Coronary artery (tissue), 2 donors: ENCODE data around the gene SAFB2.
A peak's percentile ranks its signal among the peaks of the same experiment; 100 is the strongest.

Experiments used
- DNase-seq: peaks from one replicate; pipeline ENCODE4 v3.0.0-alpha.2; 2017; ENCODE audit warnings: low spot score
- H3K27ac ChIP-seq, 2 donors: fragments of 200-600 bp; sonication (generic); one replicate each; pipeline ENCODE4 v1.5.1; 2016 to 2019
- H3K4me3 ChIP-seq: fragments of 200-600 bp; sonication (generic); 2 replicates; pipeline ENCODE4 v1.5.1; 2016; ENCODE audit warnings: mild to moderate bottlenecking, moderate library complexity
- TF ChIP-seq, protein P1 (sequence below): fragments of 200-600 bp; sonication (generic); IDR thresholded peaks from one replicate; pipeline ENCODE4 v1.5.1; 2019; ENCODE audit warnings: antibody characterized with exemption

The SAFB2 gene

DNA sequence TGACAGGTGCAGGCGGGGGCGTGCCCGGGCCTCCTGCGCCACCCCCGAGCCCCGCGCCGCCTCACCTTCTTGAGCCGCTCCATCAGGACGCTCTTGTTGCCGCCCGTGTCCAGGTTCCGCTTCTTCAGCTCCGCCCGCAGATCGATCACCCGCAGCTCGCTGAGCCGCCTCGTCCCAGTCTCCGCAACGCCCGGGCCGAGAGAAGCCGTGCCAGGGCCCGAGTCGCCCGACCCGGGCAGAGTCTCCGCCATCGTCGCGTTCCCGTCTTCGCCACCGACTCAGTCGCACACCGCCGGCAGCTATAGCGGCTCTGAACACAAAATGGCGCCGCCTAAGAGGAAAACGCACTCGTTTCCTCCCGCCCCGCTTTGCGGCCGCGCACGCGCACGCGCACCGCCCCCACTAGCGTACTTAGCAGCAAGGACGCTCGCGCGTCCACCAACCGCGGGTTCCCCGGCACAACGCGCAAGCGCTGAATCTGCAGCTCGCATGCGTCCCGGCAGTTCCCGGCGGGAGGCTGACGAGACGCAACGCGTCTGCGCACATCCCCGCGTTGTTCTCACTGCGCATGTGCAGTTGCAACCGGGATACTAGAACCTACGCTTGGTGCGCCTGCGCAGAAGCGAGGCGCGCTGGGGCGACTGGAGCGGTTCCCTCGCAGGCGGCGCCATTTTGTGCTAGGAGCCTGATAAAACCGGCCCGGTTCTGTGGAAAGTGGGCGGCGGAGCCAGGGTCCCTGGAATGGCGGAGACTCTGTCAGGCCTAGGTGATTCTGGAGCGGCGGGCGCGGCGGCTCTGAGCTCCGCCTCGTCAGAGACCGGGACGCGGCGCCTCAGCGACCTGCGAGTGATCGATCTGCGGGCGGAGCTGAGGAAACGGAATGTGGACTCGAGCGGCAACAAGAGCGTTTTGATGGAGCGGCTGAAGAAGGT is at the start of gene SAFB2, which contains the start of gene SAFB:
SAFB2 (minus strand) TSS at position 312 of the 932 bp plus-strand sequence; CDS start at position 251, 61 bp downstream.
SAFB (plus strand) TSS at position 619 of the 932 bp plus-strand sequence; CDS start at position 742, 123 bp downstream.
- H3K4me3 ChIP-seq: peak within 1 kb of the TSS; percentile 78
- TF ChIP-seq, protein P1, sequence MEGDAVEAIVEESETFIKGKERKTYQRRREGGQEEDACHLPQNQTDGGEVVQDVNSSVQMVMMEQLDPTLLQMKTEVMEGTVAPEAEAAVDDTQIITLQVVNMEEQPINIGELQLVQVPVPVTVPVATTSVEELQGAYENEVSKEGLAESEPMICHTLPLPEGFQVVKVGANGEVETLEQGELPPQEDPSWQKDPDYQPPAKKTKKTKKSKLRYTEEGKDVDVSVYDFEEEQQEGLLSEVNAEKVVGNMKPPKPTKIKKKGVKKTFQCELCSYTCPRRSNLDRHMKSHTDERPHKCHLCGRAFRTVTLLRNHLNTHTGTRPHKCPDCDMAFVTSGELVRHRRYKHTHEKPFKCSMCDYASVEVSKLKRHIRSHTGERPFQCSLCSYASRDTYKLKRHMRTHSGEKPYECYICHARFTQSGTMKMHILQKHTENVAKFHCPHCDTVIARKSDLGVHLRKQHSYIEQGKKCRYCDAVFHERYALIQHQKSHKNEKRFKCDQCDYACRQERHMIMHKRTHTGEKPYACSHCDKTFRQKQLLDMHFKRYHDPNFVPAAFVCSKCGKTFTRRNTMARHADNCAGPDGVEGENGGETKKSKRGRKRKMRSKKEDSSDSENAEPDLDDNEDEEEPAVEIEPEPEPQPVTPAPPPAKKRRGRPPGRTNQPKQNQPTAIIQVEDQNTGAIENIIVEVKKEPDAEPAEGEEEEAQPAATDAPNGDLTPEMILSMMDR: no peak
- peak; percentile 100 for DNase-seq

DNA sequence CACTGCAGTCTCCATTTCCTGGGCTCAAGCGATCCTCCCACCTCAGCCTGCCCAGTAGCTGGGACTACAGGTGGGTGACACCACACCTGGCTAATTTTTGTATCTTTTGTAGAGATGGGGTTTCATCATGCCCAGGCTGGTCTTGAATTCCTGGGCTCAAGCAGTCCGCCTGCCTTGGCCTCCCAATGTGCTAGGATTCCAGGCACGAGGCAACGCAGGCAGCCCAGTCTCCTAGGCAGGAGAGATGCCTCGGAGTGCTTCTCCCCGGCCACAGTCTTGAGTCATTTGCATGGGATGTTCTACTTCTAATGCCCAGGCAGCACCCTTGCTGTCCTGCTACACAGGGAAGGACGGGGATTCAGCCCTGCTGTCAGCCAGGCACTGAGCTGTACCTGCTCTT is 49.0 kb upstream of the SAFB2 start:
- TF ChIP-seq, protein P1: no peak
- H3K27ac ChIP-seq: no peak overlapping the region
- H3K4me3 ChIP-seq: no peak overlapping the region
- no peak for DNase-seq

More for the DNA sequence above, at the start of gene SAFB2, which contains the start of gene SAFB:
- peak within 1 kb of the TSS; percentile 76 to 92 for H3K27ac ChIP-seq

DNA sequence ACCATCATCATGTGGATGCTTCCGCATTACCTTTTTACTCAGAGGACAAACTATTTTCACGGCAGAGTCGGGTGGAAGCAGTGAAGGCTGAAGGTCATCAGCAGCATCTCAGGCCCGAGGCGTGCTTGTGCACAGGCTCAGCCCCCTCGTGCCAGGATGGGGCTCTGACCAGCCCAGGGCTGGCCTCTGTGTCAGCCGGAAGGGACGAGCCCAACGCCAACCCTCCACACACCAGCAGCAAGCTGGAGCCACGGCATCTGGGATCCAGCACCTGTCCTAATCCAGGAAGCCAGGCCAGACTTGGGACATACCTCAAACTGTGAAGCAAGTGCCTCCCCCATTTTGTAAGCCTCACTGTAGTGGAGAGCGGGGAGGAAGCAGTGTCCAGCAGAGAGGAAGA is 46.6 kb upstream of the SAFB2 start:
- DNase-seq: no peak

DNA sequence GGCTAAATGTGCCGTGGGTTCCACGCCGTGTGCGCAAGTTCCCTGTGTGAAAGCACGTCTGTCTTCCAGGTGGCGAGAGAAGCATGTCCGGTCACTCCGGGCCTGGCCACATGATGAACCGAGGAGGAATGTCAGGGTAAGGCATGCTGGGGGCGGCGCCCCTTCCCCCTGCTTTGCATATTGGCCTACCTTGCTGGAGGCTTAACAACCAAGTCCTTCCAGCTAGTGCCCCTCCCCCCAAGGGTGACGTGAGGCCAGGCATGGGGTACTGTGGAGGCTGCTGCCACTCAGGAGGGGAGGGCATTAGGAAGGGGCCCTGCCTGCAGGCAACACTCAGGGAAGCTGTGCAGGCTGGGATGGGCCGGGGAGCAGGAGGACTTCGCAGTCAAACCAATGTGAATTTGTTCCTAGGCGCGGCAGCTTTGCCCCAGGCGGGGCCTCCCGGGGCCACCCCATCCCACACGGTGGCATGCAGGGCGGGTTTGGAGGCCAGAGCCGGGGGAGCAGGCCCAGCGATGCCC is 45.2 kb upstream of the SAFB2 start:
- no peak for DNase-seq
- H3K4me3 ChIP-seq: no peak overlapping the region
- TF ChIP-seq, protein P1: no peak

More for the DNA sequence above, 46.6 kb upstream of the SAFB2 start:
- Histone ChIP-seq H3K4me3 (no peak overlapping the region), H3K27ac (no peak overlapping the region)
- TF ChIP-seq, protein P1: no peak

DNA sequence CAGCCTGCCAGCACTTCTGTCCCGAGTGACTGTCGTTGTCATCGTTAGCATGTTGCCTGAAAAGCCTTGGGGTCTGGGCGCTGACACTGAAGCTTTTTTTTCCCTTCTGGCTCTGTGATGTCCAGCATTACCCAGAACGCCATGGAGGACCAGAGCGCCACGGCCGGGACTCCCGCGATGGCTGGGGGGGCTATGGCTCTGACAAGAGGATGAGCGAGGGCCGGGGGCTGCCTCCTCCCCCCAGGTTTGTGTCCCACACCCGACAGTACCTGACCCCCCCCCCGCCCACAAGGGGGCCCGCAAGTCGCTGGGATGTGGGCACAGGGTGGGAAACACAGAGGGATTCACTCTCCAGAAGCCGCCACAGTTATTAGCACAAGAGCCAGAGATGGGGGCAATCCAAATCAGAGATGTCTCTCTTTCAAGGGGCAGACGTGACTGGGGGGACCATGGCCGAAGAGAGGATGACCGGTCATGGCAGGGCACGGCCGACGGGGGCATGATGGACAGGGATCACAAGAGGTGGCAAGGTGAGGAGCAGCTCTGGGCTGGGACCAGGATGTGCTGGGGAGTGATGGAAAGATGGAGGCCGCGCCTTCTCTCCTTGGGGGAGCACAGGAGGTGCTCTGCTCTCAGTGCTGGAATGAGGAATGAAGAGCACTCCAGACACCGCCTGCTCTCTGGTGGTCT is 44.5 kb upstream of the SAFB2 start:
- TF ChIP-seq, protein P1: no peak
- no peak for DNase-seq

More for the DNA sequence above, 45.2 kb upstream of the SAFB2 start:
- H3K27ac ChIP-seq: no peak overlapping the region

DNA sequence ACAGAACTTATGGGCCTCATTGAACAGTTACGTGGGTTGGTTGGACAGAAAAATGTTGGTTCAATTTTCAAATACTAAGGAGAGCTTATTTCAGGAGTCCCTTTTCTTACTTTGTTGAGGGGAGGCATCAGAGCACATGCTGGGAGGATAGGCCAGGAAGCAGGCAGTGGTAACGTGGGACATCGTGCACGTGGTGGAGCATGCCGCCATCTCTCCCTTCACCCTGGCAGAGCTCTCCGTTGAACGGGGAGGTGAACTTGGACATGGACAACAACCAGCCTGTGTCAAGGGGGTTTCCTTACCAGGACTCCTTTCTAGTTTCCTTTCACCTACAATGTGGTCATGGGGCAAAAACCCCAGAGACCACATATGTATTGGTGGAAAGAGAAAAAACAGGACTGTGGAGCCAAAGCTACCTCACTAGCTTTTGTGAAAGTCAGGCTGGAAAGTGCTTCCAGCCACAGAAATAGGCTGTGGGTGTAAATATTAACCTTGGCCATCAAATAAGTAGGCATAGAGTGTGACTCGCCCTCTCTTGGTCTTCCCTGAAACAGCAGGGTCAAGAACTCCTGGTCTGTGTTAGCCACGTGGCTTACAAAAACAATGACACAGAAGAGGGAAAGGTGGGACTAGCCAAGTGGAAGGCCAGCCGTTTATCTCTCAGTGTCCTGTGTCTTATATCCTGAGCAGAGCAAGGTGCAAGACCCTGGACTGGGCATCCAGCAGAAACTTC is 43.4 kb upstream of the SAFB2 start:
- Histone ChIP-seq H3K4me3 (no peak overlapping the region), H3K27ac (no peak overlapping the region)
- no peak for DNase-seq
- TF ChIP-seq, protein P1: no peak

More for the DNA sequence above, 44.5 kb upstream of the SAFB2 start:
- Histone ChIP-seq H3K27ac (no peak overlapping the region), H3K4me3 (no peak overlapping the region)
